Measurements from ENCODE around the gene CBARP. TPM values are rescaled to one million over a fixed set of nuclear protein-coding genes. Genes with fewer than 3 reads are reported as not detected.

Gene CBARP
- polyA plus RNA-seq, 3 donors, result not detected

- DNase-seq, result peak in 1 of 3 donors; percentile 40
- Histone ChIP-seq H3K4me3 (replicated peaks in 1 of 3; ENCODE audit: low read depth in 2 of 3, low read length in 3 of 3) (no peak overlapping the region), H3K79me2 (ENCODE audit: insufficient read depth, low read length) (no peaks in the 10 kb centered on the region), H3K36me3 (replicated peaks in 1 of 2; ENCODE audit: control insufficient read depth in 1 of 2, insufficient read depth in 2 of 2, low read length in 2 of 2) (peaks cover 0 to 5% of the 10 kb centered on the region in 2 donors), H2AFZ (ENCODE audit: insufficient read depth, low read depth, low read length, poor library complexity, severe bottlenecking) (no peak overlapping the region), H4K20me1 (ENCODE audit: insufficient read depth, low read length) (no peaks in the 10 kb centered on the region), H3K4me1 (ENCODE audit: control insufficient read depth in 1 of 2, insufficient read depth in 2 of 2, low read length in 2 of 2) (peaks cover 6 to 9% of the 10 kb centered on the region in 2 donors), H3K27ac (ENCODE audit: low read depth in 1 of 2, low read length in 2 of 2) (no peak overlapping the region), H3K4me2 (replicated peaks; ENCODE audit: extremely low read depth, low read length, poor library complexity, severe bottlenecking) (no peak overlapping the region), H3K27me3 (ENCODE audit: control insufficient read depth in 2 of 2, insufficient read depth in 2 of 2, low read length in 2 of 2) (peaks cover 11 to 22% of the 10 kb centered on the region in 2 donors), H3K9ac (ENCODE audit: insufficient read depth, low read length, poor library complexity, severe bottlenecking) (no peak overlapping the region), H3K9me3 (replicated peaks in 1 of 2; ENCODE audit: control insufficient read depth in 1 of 2, insufficient read depth in 1 of 2, low read length in 2 of 2) (no peaks in the 10 kb centered on the region)
- peaks cover 13 to 30% (median 22%) of the 10 kb centered on the region in 3 donors for H3K27me3 Mint-ChIP-seq (ENCODE audit: low read depth in 3 of 3)
- peaks cover 7% of the 10 kb centered on the region for H3K4me1 Mint-ChIP-seq
- intact Hi-C loops (cut with micrococcal nuclease), result no loop called here
- WGBS (ENCODE audit: insufficient coverage), result 40% methylated on average over 7 of the region's 15 CpGs
- H3K36me3 Mint-ChIP-seq, result peaks cover 3 to 4% of the 10 kb centered on the region in 2 donors
- TF ChIP-seq, protein P1, sequence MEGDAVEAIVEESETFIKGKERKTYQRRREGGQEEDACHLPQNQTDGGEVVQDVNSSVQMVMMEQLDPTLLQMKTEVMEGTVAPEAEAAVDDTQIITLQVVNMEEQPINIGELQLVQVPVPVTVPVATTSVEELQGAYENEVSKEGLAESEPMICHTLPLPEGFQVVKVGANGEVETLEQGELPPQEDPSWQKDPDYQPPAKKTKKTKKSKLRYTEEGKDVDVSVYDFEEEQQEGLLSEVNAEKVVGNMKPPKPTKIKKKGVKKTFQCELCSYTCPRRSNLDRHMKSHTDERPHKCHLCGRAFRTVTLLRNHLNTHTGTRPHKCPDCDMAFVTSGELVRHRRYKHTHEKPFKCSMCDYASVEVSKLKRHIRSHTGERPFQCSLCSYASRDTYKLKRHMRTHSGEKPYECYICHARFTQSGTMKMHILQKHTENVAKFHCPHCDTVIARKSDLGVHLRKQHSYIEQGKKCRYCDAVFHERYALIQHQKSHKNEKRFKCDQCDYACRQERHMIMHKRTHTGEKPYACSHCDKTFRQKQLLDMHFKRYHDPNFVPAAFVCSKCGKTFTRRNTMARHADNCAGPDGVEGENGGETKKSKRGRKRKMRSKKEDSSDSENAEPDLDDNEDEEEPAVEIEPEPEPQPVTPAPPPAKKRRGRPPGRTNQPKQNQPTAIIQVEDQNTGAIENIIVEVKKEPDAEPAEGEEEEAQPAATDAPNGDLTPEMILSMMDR (IDR thresholded peaks at IDR 0.05), result no peak
- no peak overlapping the region for H3K4me3 Mint-ChIP-seq
- H3K27ac Mint-ChIP-seq, result peak overlapping the region in 3 of 7 donors; percentile 27 to 33 (median 28)
- peaks cover 0 to 9% (median 2%) of the 10 kb centered on the region in 7 donors for H3K9me3 Mint-ChIP-seq
Observed at GRCh38 chr19:1232652-1233072, 5.1 kb downstream of the CBARP start.

DNA sequence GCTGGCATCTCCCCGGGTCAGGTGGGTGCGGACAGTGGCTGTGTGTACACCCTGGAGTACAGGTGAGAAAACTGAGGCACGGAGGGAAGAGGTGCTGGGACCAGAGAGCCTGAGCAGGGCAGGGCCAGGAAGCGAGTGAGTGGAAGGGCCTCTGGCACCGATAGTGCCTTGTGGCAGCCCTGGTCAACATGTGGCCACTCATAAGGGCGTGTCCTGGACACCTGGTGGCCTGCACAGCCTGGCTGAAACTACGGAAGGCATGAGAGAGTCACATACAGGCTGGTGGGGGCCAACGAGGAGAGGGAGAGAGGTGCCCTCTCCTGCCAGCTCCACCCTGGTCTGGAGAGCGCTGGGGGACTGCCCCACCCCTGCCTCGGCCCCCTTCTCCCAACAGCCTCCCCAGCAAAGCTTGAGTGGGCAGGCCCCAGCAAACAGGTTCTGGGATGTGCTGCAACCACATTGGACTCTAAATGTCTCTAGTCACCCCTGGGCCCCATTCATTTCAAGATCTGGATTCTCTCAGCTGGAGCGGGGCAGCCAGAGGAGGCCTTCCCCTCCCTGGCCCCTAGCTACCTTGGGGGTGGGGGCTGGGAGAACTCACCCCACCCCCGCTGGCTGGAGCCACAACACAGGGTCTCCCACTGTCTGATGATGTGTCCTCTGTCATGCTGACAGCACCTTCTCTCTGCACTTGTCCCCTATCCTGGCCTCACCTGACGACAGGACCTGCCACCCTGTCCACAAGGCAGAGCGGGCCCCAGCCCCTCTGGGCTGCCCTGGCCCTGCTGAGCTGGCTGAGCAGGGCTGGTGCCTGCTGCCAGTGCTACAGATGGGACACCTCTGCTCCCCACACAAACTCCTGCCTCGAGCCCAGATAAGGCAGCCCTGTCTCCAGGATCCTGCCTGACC, 5.8 kb downstream of the CBARP start:
- H3K36me3 ChIP-seq (replicated peaks in 1 of 2; ENCODE audit: control insufficient read depth in 1 of 2, insufficient read depth in 2 of 2, low read length in 2 of 2), result peaks cover 0 to 11% of the 10 kb centered on the region in 2 donors
- intact Hi-C loops (cut with micrococcal nuclease), result no loop called here
- no peak overlapping the region for H3K4me3 ChIP-seq (replicated peaks in 1 of 3; ENCODE audit: low read depth in 2 of 3, low read length in 3 of 3)
- Mint-ChIP-seq H3K27me3 (ENCODE audit: low read depth in 3 of 3) (peaks cover 10 to 26% (median 20%) of the 10 kb centered on the region in 3 donors), H3K36me3 (peaks cover 5 to 10% of the 10 kb centered on the region in 2 donors), H3K9me3 (peaks cover 0 to 13% (median 3%) of the 10 kb centered on the region in 7 donors), H3K4me3 (no peak overlapping the region), H3K4me1 (peaks cover 6% of the 10 kb centered on the region), H3K27ac (peak overlapping the region in 4 of 7 donors; percentile 27 to 72 (median 48))
- WGBS (ENCODE audit: insufficient coverage), result 84% methylated on average over 12 of the region's 15 CpGs
- TF ChIP-seq, protein P1 (IDR thresholded peaks at IDR 0.05), result no peak
- H3K4me2 ChIP-seq (replicated peaks; ENCODE audit: extremely low read depth, low read length, poor library complexity, severe bottlenecking), result no peak overlapping the region
- DNase-seq, result no peak
- peaks cover under 1 to 3% of the 10 kb centered on the region in 2 donors for H3K4me1 ChIP-seq (ENCODE audit: control insufficient read depth in 1 of 2, insufficient read depth in 2 of 2, low read length in 2 of 2)
- no peaks in the 10 kb centered on the region for H3K9me3 ChIP-seq (replicated peaks in 1 of 2; ENCODE audit: control insufficient read depth in 1 of 2, insufficient read depth in 1 of 2, low read length in 2 of 2)
- peaks cover 6 to 17% of the 10 kb centered on the region in 2 donors for H3K27me3 ChIP-seq (ENCODE audit: control insufficient read depth in 2 of 2, insufficient read depth in 2 of 2, low read length in 2 of 2)
- H3K79me2 ChIP-seq (ENCODE audit: insufficient read depth, low read length), result no peaks in the 10 kb centered on the region
- H4K20me1 ChIP-seq (ENCODE audit: insufficient read depth, low read length), result no peaks in the 10 kb centered on the region
- H2AFZ ChIP-seq (ENCODE audit: insufficient read depth, low read depth, low read length, poor library complexity, severe bottlenecking), result no peak overlapping the region
- H3K9ac ChIP-seq (ENCODE audit: insufficient read depth, low read length, poor library complexity, severe bottlenecking), result no peak overlapping the region
- no peak overlapping the region for H3K27ac ChIP-seq (ENCODE audit: low read depth in 1 of 2, low read length in 2 of 2)
